Measurements from ENCODE around the gene PLCB2.

DNA sequence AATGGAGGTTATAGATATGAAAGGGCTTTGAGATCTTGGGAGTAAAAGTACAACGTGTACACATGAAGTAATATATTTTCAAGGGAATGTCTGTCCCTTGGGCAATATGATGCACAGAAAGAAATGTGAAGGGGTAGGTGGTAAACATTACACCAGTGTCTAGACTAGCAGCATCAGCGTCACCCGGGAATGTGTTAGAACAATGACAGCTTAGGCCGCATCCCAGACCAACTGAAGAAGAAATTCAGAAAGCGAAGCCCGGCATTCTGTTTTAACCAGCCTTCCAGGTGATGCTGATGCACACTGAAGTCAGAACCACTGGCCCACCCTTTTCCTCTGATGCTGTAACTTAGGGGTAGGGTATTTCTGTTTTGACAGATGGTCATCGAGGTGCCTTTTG is 22.1 kb upstream of the PLCB2 start:
- TF ChIP-seq, protein P1, sequence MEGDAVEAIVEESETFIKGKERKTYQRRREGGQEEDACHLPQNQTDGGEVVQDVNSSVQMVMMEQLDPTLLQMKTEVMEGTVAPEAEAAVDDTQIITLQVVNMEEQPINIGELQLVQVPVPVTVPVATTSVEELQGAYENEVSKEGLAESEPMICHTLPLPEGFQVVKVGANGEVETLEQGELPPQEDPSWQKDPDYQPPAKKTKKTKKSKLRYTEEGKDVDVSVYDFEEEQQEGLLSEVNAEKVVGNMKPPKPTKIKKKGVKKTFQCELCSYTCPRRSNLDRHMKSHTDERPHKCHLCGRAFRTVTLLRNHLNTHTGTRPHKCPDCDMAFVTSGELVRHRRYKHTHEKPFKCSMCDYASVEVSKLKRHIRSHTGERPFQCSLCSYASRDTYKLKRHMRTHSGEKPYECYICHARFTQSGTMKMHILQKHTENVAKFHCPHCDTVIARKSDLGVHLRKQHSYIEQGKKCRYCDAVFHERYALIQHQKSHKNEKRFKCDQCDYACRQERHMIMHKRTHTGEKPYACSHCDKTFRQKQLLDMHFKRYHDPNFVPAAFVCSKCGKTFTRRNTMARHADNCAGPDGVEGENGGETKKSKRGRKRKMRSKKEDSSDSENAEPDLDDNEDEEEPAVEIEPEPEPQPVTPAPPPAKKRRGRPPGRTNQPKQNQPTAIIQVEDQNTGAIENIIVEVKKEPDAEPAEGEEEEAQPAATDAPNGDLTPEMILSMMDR (IDR thresholded peaks at IDR 0.05) = no peak
- TF ChIP-seq ZFX (IDR thresholded peaks at IDR 0.05; ENCODE audit: borderline replicate concordance) = no peak
